Muscle of leg (tissue), 9 donors: ENCODE data around the gene CNR2. TPM values are rescaled to one million over a fixed set of nuclear protein-coding genes. Genes with fewer than 3 reads are reported as not detected.

ENCODE experiments used
- polyA plus RNA-seq, 8 donors: library from polyadenylated mRNA; unstranded; fragments of 120-200 nt; gene quantifications; one replicate each; pipeline versions ENCODE4 v1.2.1 to v1.2.3, GENCODE V29; 2013; ENCODE audit warnings: inconsistent platforms in 1 of 8, low replicate concordance in 1 of 8; ENCODE audit not compliant: insufficient read length in 8 of 8, insufficient read depth in 1 of 8
- total RNA-seq: library from RNA; stranded (reverse); fragments of 120-200 nt; gene quantifications from one replicate; pipeline ENCODE4 v1.2.4, GENCODE V29; 2013

CNR2 gene
- total and polyA plus RNA-seq, 9 donors = under 0.01 to 0.12 (median 0.05) TPM; not detected in 1

Other genes starting within 250 kb of the CNR2 start
- gene RPL11, start 221.6 kb downstream of the CNR2 start, total RNA-seq = 3,143 TPM
- 1,000 to 10,000 TPM; 2,763 to 3,658 (median 3,083) TPM for gene RPL11, start 221.6 kb downstream of the CNR2 start, polyA plus RNA-seq
- gene ELOA, start 169.9 kb downstream of the CNR2 start, total RNA-seq = 25.6 TPM
- gene ELOA, start 169.9 kb downstream of the CNR2 start, polyA plus RNA-seq = 10 to 100 TPM; 21.5 to 32.0 (median 27.5) TPM
- 42.6 TPM for gene PITHD1, start 134.9 kb downstream of the CNR2 start, total RNA-seq
- 10 to 100 TPM; 33.4 to 44.5 (median 37.8) TPM for gene PITHD1, start 134.9 kb downstream of the CNR2 start, polyA plus RNA-seq
- 23.5 TPM for gene LYPLA2, start 122.2 kb downstream of the CNR2 start, total RNA-seq
- 10 to 100 TPM; 35.0 to 42.9 (median 37.1) TPM for gene LYPLA2, start 122.2 kb downstream of the CNR2 start, polyA plus RNA-seq
- gene GALE, start 112.6 kb downstream of the CNR2 start, total RNA-seq = 27.4 TPM
- 10 to 100 TPM; 19.5 to 27.8 (median 22.7) TPM for gene GALE, start 112.6 kb downstream of the CNR2 start, polyA plus RNA-seq
- 33.7 TPM for gene HMGCL, start 87.9 kb downstream of the CNR2 start, total RNA-seq
- gene HMGCL, start 87.9 kb downstream of the CNR2 start, polyA plus RNA-seq = 10 to 100 TPM; 21.3 to 29.6 (median 22.6) TPM
- gene FUCA1, start 45.1 kb downstream of the CNR2 start, total RNA-seq = 20.4 TPM
- 10 to 100 TPM; 12.7 to 17.7 (median 13.6) TPM for gene FUCA1, start 45.1 kb downstream of the CNR2 start, polyA plus RNA-seq
- gene PNRC2, start 46.5 kb upstream of the CNR2 start, total RNA-seq = 82.9 TPM
- 100 to 1,000 TPM in 7 of 8 donors, 10 to 100 TPM in 1; 98.3 to 131 (median 109) TPM for gene PNRC2, start 46.5 kb upstream of the CNR2 start, polyA plus RNA-seq
- gene SRSF10, start 67.0 kb upstream of the CNR2 start, total RNA-seq = 77.4 TPM
- gene SRSF10, start 67.0 kb upstream of the CNR2 start, polyA plus RNA-seq = 100 to 1,000 TPM in 6 of 8 donors, 10 to 100 TPM in 2; 92.8 to 141 (median 111) TPM
- 302 TPM for gene MYOM3, start 198.8 kb upstream of the CNR2 start, total RNA-seq
- 100 to 1,000 TPM; 255 to 555 (median 374) TPM for gene MYOM3, start 198.8 kb upstream of the CNR2 start, polyA plus RNA-seq
- not detected for gene IL22RA1, start 229.8 kb upstream of the CNR2 start, total RNA-seq
- gene IL22RA1, start 229.8 kb upstream of the CNR2 start, polyA plus RNA-seq = 1 to 10 TPM in 1 of 8 donors, under 1 TPM in 5, not detected in 2; 0.05 to 3.2 (median 0.56) TPM